HG03025 (cell line): ENCODE results near the gene M6PR.

Experiments used
- ATAC-seq: cut with Tn5 transposase; IDR thresholded peaks from one replicate; pipeline ENCODE4 v1.9.1; 2021; ENCODE audit warnings: mild to moderate bottlenecking, moderate library complexity; ENCODE audit not compliant: unreplicated experiment, low FRiP score

The M6PR gene

GRCh38 chr12:8949342-8950220 is at the start of gene M6PR:
TSS of gene M6PR (minus strand) at chr12:8949645. CDS start at chr12:8946404, 3,241 bp downstream.
- peak; percentile 89 for ATAC-seq

- peak; percentile 95 for ATAC-seq
These were observed 47.4 kb upstream of the M6PR start for GRCh38 chr12:8996682-8997405.

- ATAC-seq: no peak
These were observed 45.8 kb upstream of the M6PR start for GRCh38 chr12:8995021-8995775.

GRCh38 chr12:8993827-8994226 is 44.4 kb upstream of the M6PR start:
- ATAC-seq: no peak

- no peak for ATAC-seq
These were observed 42.2 kb upstream of the M6PR start for GRCh38 chr12:8991371-8992345.

GRCh38 chr12:8989413-8989812 is 40.0 kb upstream of the M6PR start, which contains the start of gene KLRG1:
TSS of gene KLRG1 (plus strand) at chr12:8989546. CDS start at chr12:8989636, 90 bp downstream.
- ATAC-seq: no peak

GRCh38 chr12:8987685-8988084 is 38.2 kb upstream of the M6PR start:
- no peak for ATAC-seq

- ATAC-seq: no peak
These were observed 37.7 kb upstream of the M6PR start for GRCh38 chr12:8987163-8987562.

GRCh38 chr12:8985213-8985754 is 35.8 kb upstream of the M6PR start:
- no peak for ATAC-seq

- ATAC-seq: no peak
These were observed 30.7 kb upstream of the M6PR start for GRCh38 chr12:8980137-8980536.

GRCh38 chr12:8970432-8970831 is 21.0 kb upstream of the M6PR start:
- ATAC-seq: no peak

GRCh38 chr12:8969861-8970411 is 20.5 kb upstream of the M6PR start:
- no peak for ATAC-seq

- no peak for ATAC-seq
These were observed 19.3 kb upstream of the M6PR start for GRCh38 chr12:8968761-8969160.

GRCh38 chr12:8960176-8960575 is 10.7 kb upstream of the M6PR start:
- no peak for ATAC-seq

GRCh38 chr12:8958066-8958465 is 8.6 kb upstream of the M6PR start:
- ATAC-seq: no peak

- no peak for ATAC-seq
These were observed 8.1 kb upstream of the M6PR start for GRCh38 chr12:8957561-8957960.

GRCh38 chr12:8956772-8957171 is 7.3 kb upstream of the M6PR start:
- no peak for ATAC-seq

- ATAC-seq: no peak
These were observed 6.6 kb upstream of the M6PR start for GRCh38 chr12:8956073-8956472.

- ATAC-seq: no peak
These were observed 4.4 kb upstream of the M6PR start for GRCh38 chr12:8953773-8954402.
